Mucosa of stomach (tissue), 1 donor: Measurements from ENCODE around the gene CHST8.

ENCODE experiments used
- H3K27me3 ChIP-seq: one replicate; pipeline ENCODE4 v1.7.0; 2013; ENCODE audit warnings: mild to moderate bottlenecking, low read length; ENCODE audit not compliant: control insufficient read depth, insufficient read depth
- H3K36me3 ChIP-seq: one replicate; pipeline ENCODE4 v1.7.0; 2013; ENCODE audit warnings: low read length; ENCODE audit not compliant: control insufficient read depth, insufficient read depth
- H3K4me1 ChIP-seq: one replicate; pipeline ENCODE4 v1.7.0; 2013; ENCODE audit warnings: mild to moderate bottlenecking, low read length; ENCODE audit not compliant: control insufficient read depth, insufficient read depth
- H3K4me3 ChIP-seq: one replicate; pipeline ENCODE4 v1.7.0; 2013; ENCODE audit warnings: low read length
- H3K9ac ChIP-seq: one replicate; pipeline ENCODE4 v1.7.0; 2013; ENCODE audit warnings: mild to moderate bottlenecking, low read length, moderate library complexity
- H3K9me3 ChIP-seq: one replicate; pipeline ENCODE4 v1.7.0; 2013; ENCODE audit warnings: mild to moderate bottlenecking, low read length, moderate library complexity; ENCODE audit not compliant: control insufficient read depth
- donor health status: Pancreatic carcinoma.

Gene CHST8

DNA sequence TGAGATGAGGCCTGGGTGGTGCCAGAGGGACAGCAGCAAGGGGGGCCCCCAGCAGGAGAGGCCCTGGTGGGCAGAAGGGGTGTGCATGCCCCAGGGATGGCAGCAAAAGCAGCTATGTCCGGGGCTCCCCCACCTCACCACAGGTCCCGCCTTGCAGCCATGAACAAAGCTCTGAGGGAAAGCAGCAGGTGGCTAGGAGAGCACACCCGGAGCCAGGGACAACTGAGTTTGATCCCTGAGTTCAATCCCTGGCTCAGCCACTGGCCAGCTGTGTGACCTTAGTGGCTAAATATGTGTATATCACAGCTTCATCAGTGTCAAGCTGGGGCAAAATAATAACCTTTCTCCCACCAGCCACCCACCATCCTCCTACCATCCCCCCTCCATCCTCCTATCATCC is 127.3 kb downstream of the CHST8 start:
- Histone ChIP-seq H3K36me3 (no peaks in the 10 kb centered on the region), H3K27me3 (no peaks in the 10 kb centered on the region), H3K9ac (no peak overlapping the region)

DNA sequence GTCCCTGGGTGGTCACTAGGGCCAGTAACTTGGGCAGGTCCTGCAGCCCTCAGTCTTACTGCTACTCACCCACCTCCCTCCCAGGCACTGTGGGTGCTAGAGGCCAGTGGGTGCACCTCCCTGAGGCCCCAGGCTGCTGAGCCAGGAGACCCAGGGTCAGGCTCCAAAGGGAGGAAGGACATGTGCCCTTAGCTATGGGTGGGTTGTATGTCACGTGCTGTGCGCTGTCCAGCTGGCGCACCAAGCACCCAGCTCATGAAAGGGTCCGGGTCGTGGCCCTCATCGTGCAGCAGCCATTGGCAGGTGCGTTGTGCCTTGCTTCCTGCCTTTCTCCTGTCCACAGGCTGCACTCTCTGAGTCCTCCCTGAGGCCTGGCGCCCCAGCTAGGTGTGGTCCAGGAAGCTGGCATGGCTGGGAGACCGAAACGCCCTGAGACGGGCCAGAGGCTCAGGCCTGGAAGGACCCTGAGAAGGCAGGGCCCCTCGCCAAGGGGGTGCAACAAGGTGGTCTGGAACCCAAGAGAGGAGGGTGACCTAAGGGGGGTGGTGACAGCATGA is 127.9 kb downstream of the CHST8 start:
- Histone ChIP-seq H3K4me1 (no peaks in the 10 kb centered on the region), H3K27me3 (no peaks in the 10 kb centered on the region), H3K9me3 (no peaks in the 10 kb centered on the region), H3K9ac (no peak overlapping the region), H3K4me3 (no peak overlapping the region), H3K36me3 (no peaks in the 10 kb centered on the region)

More for the DNA sequence above, 127.3 kb downstream of the CHST8 start:
- Histone ChIP-seq H3K4me1 (no peaks in the 10 kb centered on the region), H3K4me3 (no peak overlapping the region), H3K9me3 (no peaks in the 10 kb centered on the region)

DNA sequence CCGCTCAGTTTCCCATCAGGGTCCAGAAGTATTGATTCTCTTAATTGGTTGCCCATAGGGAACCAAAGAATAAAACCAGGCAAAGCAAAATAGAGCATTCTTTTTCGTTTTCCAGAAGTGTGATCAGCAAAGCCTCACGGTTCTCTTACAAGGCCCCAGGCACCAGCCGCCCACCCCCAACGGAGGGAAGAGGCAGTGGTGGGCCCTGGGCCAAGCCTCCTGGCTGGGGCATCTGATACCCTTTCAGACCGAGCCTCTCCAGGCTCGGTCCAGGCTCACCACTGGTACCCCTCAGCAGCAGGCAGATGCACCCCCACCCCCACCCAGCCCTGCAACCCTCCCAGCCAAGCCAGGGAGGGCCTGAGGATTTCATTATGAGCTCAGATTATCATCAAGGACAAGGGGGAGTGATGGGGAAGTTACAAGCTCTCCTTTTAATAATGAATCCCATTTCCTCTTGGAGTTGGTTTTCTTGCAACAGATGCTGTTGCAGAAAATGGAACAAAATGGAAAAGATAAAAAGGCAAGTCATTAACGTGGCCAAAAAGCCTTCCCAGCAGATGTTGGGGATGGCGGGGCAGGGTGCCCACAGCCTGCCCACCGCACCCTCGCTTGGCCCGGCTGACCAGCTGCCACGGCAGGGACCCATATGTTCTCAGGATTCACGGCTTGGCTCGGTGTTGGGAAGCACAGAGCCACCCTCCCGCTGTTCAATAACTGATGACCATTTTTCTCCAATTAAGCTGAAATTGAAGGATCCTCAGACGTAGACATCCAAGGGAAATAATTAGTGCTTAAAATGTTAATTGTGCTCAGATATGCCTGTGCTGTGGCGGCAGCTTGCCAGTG is 129.1 kb downstream of the CHST8 start:
- Histone ChIP-seq H3K4me3 (no peak overlapping the region), H3K9me3 (no peaks in the 10 kb centered on the region), H3K4me1 (no peaks in the 10 kb centered on the region), H3K9ac (no peak overlapping the region), H3K27me3 (no peaks in the 10 kb centered on the region), H3K36me3 (no peaks in the 10 kb centered on the region)

DNA sequence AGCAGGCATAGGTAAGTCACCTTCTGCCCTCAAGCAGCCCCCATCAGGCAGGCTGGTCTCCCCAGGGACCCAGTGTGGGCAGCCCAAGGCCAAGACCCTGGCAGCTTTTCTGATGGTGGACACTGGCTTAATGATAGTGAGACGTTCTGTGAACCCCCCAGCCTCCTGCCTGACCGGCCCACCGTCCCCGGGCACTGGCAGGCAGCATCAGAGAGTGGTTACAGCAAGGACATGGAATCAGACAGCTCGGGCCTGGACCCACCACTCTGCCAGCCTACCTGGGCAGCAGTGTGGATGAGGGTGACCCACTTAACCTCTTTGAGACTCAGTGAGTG is 129.7 kb downstream of the CHST8 start:
- H3K36me3 ChIP-seq = no peaks in the 10 kb centered on the region

DNA sequence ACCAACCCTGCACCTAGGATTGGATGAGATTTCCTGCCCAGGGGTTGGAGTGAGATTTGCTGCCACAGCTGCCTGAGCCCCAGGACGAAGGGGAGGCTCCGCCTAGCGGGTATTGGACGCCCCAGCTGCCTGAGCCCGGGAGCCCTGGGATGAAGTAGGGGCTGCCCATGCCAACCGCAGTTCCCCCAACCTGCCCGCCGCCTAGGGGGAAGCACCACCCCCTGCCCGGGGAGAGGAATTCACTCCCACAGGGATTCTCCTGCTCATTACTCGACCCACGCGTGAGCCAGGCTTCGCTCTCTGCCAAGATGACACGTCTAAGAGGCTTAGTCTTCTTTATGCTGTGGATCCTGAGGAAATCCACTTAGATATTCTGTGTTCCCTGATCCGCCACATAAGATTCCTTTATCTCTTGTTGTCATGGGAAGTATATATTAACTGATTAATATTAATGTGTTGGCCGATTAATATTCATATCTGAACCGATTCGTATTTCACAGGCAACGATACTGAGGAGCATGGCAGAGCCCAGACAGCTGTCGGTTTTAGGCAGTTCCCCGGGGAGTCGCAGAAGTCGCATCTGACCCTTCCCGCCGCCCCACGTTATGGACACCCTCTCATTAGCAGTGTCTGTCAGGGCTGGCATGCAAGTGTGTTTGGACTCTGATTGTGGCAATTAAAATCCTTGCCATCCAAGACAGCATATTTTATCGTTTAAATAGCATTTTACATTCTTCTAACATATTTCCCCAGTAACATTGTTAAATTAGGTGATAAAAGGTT is 130.5 kb downstream of the CHST8 start:
- Histone ChIP-seq H3K36me3 (no peaks in the 10 kb centered on the region), H3K27me3 (no peaks in the 10 kb centered on the region), H3K9ac (no peak overlapping the region), H3K4me1 (no peaks in the 10 kb centered on the region), H3K9me3 (no peaks in the 10 kb centered on the region), H3K4me3 (no peak overlapping the region)

More for the DNA sequence above, 129.7 kb downstream of the CHST8 start:
- Histone ChIP-seq H3K4me1 (no peaks in the 10 kb centered on the region), H3K9ac (no peak overlapping the region), H3K9me3 (no peaks in the 10 kb centered on the region), H3K27me3 (no peaks in the 10 kb centered on the region), H3K4me3 (no peak overlapping the region)

DNA sequence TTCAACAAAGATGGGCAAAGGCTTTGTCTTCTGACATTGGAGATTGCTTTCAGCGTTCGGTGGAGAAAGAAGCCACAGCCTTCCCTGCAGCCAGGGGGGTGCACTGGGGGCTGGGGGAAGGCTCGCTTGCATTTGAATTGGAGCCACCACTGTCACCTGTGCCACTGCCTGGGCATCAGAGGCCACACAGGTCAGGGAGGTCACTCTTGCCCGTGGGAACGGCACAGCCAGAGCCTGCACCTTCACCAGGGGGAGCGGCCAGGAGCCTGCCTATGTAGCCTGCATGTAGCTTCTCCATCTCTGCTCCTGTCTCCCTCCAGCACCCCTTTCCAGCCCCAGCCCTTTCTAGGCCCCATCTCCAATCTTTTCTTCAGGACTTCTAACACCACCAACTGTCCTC is 131.2 kb downstream of the CHST8 start:
- no peaks in the 10 kb centered on the region for H3K36me3 ChIP-seq
- no peak overlapping the region for H3K4me3 ChIP-seq
- H3K4me1 ChIP-seq = no peaks in the 10 kb centered on the region
- H3K9ac ChIP-seq = no peak overlapping the region
- H3K9me3 ChIP-seq = no peaks in the 10 kb centered on the region
- no peaks in the 10 kb centered on the region for H3K27me3 ChIP-seq

- Histone ChIP-seq H3K4me3 (no peak overlapping the region), H3K9me3 (no peaks in the 10 kb centered on the region), H3K36me3 (no peaks in the 10 kb centered on the region), H3K9ac (no peak overlapping the region), H3K27me3 (no peaks in the 10 kb centered on the region), H3K4me1 (no peaks in the 10 kb centered on the region)
Measured at GRCh38 chr19:33754361-33754760, 132.6 kb downstream of the CHST8 start.

GRCh38 chr19:33755099-33756035 is 133.6 kb downstream of the CHST8 start:
- Histone ChIP-seq H3K9me3 (no peaks in the 10 kb centered on the region), H3K36me3 (no peaks in the 10 kb centered on the region), H3K4me1 (no peaks in the 10 kb centered on the region), H3K9ac (no peak overlapping the region), H3K27me3 (no peaks in the 10 kb centered on the region), H3K4me3 (no peak overlapping the region)

DNA sequence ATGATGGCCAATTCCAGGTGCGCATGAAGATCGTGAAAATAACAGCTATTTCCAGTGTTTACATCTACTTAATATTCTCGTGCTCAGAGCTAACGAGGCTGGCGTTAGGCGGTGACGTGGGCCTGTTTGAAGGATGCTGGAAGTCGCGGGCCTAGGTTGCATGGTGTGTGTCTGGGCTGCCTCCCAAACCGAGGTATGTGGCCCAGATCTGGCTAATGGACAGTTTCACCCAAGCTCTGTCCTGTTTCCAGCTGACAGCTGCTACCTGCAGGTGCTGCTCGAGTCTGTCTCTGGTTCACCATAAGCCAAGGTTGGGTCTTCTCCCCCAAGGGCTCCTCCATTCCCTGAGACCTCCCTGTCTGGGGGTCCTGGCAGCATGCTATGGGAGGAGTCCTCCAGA is 134.4 kb downstream of the CHST8 start:
- no peak overlapping the region for H3K9ac ChIP-seq
- H3K4me3 ChIP-seq = no peak overlapping the region
- H3K27me3 ChIP-seq = no peaks in the 10 kb centered on the region
- H3K36me3 ChIP-seq = no peaks in the 10 kb centered on the region
- no peaks in the 10 kb centered on the region for H3K4me1 ChIP-seq
- H3K9me3 ChIP-seq = no peaks in the 10 kb centered on the region

DNA sequence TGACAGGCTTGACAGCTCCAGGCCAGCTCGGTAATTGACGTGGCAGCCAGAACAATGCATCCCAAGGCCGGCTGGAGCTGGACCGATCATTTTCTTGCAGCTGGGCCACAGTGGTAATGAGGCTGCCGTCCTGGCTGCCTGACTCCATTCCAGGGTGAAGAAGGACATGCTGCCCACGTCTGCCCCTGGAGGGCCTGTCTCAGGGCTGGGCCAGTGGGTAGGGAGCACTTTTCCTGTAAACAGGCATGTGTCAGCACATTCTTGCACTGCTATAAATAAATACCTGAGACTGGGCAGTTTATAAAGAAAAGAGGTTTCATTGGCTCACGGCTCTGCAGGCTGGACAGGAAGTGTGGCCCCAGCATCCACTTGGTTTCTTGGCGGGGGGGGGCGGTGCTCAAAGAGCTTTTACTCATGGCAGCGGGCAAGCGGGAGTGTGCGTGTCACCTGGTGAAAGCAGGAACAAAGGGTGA is 136.8 kb downstream of the CHST8 start:
- Histone ChIP-seq H3K9me3 (no peaks in the 10 kb centered on the region), H3K4me1 (no peaks in the 10 kb centered on the region), H3K36me3 (no peaks in the 10 kb centered on the region), H3K27me3 (no peaks in the 10 kb centered on the region), H3K9ac (no peak overlapping the region), H3K4me3 (no peak overlapping the region)

DNA sequence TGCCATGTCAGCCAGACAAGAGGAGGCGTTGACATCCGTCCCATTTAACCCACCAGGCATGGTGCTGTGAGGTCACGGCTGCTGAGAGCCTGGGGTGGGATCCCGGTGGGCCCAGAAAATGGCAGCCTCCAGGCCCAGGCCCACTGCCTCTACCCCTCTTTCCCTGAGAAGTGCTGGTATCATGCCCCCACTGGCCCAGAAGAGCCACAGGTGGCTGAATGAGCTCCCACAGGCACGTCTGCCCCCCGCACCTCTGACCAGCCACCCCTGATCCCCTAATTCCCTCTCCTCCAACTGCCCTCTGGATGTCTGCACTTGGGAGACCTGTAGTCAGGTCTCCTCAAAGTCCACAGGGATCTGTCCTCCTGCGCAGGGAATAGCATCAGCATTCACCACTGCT is 137.6 kb downstream of the CHST8 start:
- Histone ChIP-seq H3K4me3 (no peak overlapping the region), H3K27me3 (no peaks in the 10 kb centered on the region), H3K9ac (no peak overlapping the region), H3K36me3 (no peaks in the 10 kb centered on the region), H3K4me1 (no peaks in the 10 kb centered on the region), H3K9me3 (no peaks in the 10 kb centered on the region)
